Colonic mucosa (tissue), 4 donors: ENCODE results near the gene MCMBP. TPM values are rescaled to one million over a fixed set of nuclear protein-coding genes. Genes with fewer than 3 reads are reported as not detected.

Experiments used
- DNase-seq: peaks from one replicate; pipeline ENCODE4 v3.0.0-alpha.2; 2020
- H3K27ac ChIP-seq: fragments of 200-600 bp; one replicate; pipeline ENCODE4 v1.8.0; 2021
- H3K27me3 ChIP-seq: fragments of 200-600 bp; one replicate; pipeline ENCODE4 v1.8.0; 2021
- H3K36me3 ChIP-seq: fragments of 200-600 bp; one replicate; pipeline ENCODE4 v1.8.0; 2021
- H3K4me1 ChIP-seq: fragments of 200-600 bp; one replicate; pipeline ENCODE4 v1.8.0; 2021; ENCODE audit warnings: mild to moderate bottlenecking
- H3K4me3 ChIP-seq: fragments of 200-600 bp; one replicate; pipeline ENCODE4 v1.8.0; 2021
- H3K9ac ChIP-seq, 2 donors: one replicate each; pipeline ENCODE4 v1.7.0; 2013; ENCODE audit warnings: control low read depth in 2 of 2, low read depth in 2 of 2, low read length in 2 of 2
- H3K9me3 ChIP-seq: fragments of 200-600 bp; one replicate; pipeline ENCODE4 v1.8.0; 2021
- CTCF ChIP-seq: fragments of 200-600 bp; IDR thresholded peaks from one replicate; pipeline ENCODE4 v1.8.0; 2022; ENCODE audit warnings: antibody characterized with exemption, mild to moderate bottlenecking
- intact Hi-C: fragments of 100-400 bp; cut with DNase I; formaldehyde crosslinking; loops from one replicate; pipeline ENCODE4 v1.14.1; 2022
- total RNA-seq, 2 donors: library from RNA; stranded (reverse); fragmentation: NEBNext Ultra II Directional in 1 of 2; extraction: Animal tissue kit (Norgen Biotek cat#: 25700) in 1 of 2; gene quantifications; one replicate each; pipeline ENCODE4 v1.2.1, GENCODE V29; 2021
- donor health status: healthy.
- donor health status: DM: no; HTN: no; CAD: no.
- donor health status: DM: no; HTN: no; CAD: no.

The MCMBP gene
- total RNA-seq, 2 donors from 2014 or later = 46.7 to 56.4 TPM

GRCh38 chr10:119830851-119831250, 41.8 kb downstream of the MCMBP start:
- Histone ChIP-seq H3K27ac (no peak overlapping the region), H3K9ac (no peak overlapping the region), H3K4me1 (no peaks in the 10 kb centered on the region), H3K4me3 (no peak overlapping the region), H3K36me3 (peaks cover 7% of the 10 kb centered on the region), H3K27me3 (no peaks in the 10 kb centered on the region), H3K9me3 (no peaks in the 10 kb centered on the region)
- intact Hi-C loops = no loop called here
- no peak for DNase-seq
- no peak for TF ChIP-seq CTCF

- DNase-seq = no peak
- Histone ChIP-seq H3K27ac (no peak overlapping the region), H3K36me3 (peaks cover 7% of the 10 kb centered on the region), H3K9ac (no peak overlapping the region), H3K27me3 (no peaks in the 10 kb centered on the region), H3K4me1 (no peaks in the 10 kb centered on the region), H3K9me3 (no peaks in the 10 kb centered on the region), H3K4me3 (no peak overlapping the region)
- TF ChIP-seq CTCF = no peak
- intact Hi-C loops = no loop called here
Measured at GRCh38 chr10:119829429-119829828, 43.2 kb downstream of the MCMBP start.

GRCh38 chr10:119827430-119827829, 45.2 kb downstream of the MCMBP start:
- no peaks in the 10 kb centered on the region for H3K27me3 ChIP-seq
- no peak for DNase-seq
- intact Hi-C loops = no loop called here
- H3K4me3 ChIP-seq = no peak overlapping the region
- H3K36me3 ChIP-seq = peaks cover 7% of the 10 kb centered on the region
- no peak overlapping the region for H3K27ac ChIP-seq
- H3K9me3 ChIP-seq = no peaks in the 10 kb centered on the region
- H3K9ac ChIP-seq = no peak overlapping the region
- no peak for TF ChIP-seq CTCF
- H3K4me1 ChIP-seq = no peaks in the 10 kb centered on the region

- no peaks in the 10 kb centered on the region for H3K4me1 ChIP-seq
- no peak overlapping the region for H3K4me3 ChIP-seq
- no peak for TF ChIP-seq CTCF
- H3K36me3 ChIP-seq = peaks cover 7% of the 10 kb centered on the region
- DNase-seq = no peak
- no peak overlapping the region for H3K9ac ChIP-seq
- no peak overlapping the region for H3K27ac ChIP-seq
- intact Hi-C loops = no loop called here
- no peaks in the 10 kb centered on the region for H3K27me3 ChIP-seq
- no peaks in the 10 kb centered on the region for H3K9me3 ChIP-seq
Measured at GRCh38 chr10:119826771-119827170, 45.9 kb downstream of the MCMBP start.

- H3K27ac ChIP-seq = no peak overlapping the region
- no peaks in the 10 kb centered on the region for H3K36me3 ChIP-seq
- intact Hi-C loops = no loop called here
- H3K4me3 ChIP-seq = no peak overlapping the region
- H3K4me1 ChIP-seq = no peaks in the 10 kb centered on the region
- no peak for TF ChIP-seq CTCF
- no peaks in the 10 kb centered on the region for H3K9me3 ChIP-seq
- H3K27me3 ChIP-seq = no peaks in the 10 kb centered on the region
- DNase-seq = no peak
- H3K9ac ChIP-seq = no peak overlapping the region
Measured at GRCh38 chr10:119824299-119824698, 48.3 kb downstream of the MCMBP start.

- no peaks in the 10 kb centered on the region for H3K36me3 ChIP-seq
- H3K4me3 ChIP-seq = no peak overlapping the region
- no peak for DNase-seq
- H3K4me1 ChIP-seq = no peaks in the 10 kb centered on the region
- H3K27me3 ChIP-seq = no peaks in the 10 kb centered on the region
- no peaks in the 10 kb centered on the region for H3K9me3 ChIP-seq
- no peak overlapping the region for H3K27ac ChIP-seq
- no peak overlapping the region for H3K9ac ChIP-seq
- TF ChIP-seq CTCF = no peak
- intact Hi-C loops = no loop called here
Measured at GRCh38 chr10:119821182-119821581, 51.5 kb downstream of the MCMBP start.
